ENCODE measurements around the gene HVCN1. TPM values are rescaled to one million over a fixed set of nuclear protein-coding genes. Genes with fewer than 3 reads are reported as not detected.

The HVCN1 gene
- total and polyA plus RNA-seq, 2 of the 13 experiments (the other 11 are each of a cell fraction or from before 2014, with no cell fraction given) = 0.49 to 1.3 TPM

- POLR2A ChIA-PET = no interaction called here
- DNase-seq (ENCODE audit: low spot score) (no peak), FAIRE-seq (no peak), ATAC-seq (peak; percentile 11; the same call in 2 of the 3 replicates)
- Histone ChIP-seq H3K4me3 (replicated peaks in 1 of 3; ENCODE audit: insufficient read depth in 1 of 3, low read depth in 2 of 3, low read length in 3 of 3) (no peak overlapping the region), H2AFZ (ENCODE audit: low read length) (no peak overlapping the region), H3K36me3 (replicated peaks in 1 of 2; ENCODE audit: control insufficient read depth in 1 of 2, insufficient read depth in 2 of 2, low read length in 2 of 2) (peaks cover 2 to 45% of the 10 kb centered on the region in 2 experiments), H3K79me2 (ENCODE audit: insufficient read depth, low read length) (no peaks in the 10 kb centered on the region), H3K4me1 (ENCODE audit: insufficient read depth, low read length) (0 out of 2 replicates have a peak, but pooled peaks cover 4% of the 10 kb centered on the region), H3K27me3 (ENCODE audit: control insufficient read depth in 1 of 2, insufficient read depth in 2 of 2, low read length in 2 of 2) (no peaks in the 10 kb centered on the region), H4K20me1 (ENCODE audit: insufficient read depth, low read length) (peaks cover 7% of the 10 kb centered on the region; the same call in 1 of the 2 replicates), H3K9me3 (ENCODE audit: low read length) (no peaks in the 10 kb centered on the region), H3K4me2 (ENCODE audit: low read depth, low read length) (no peak overlapping the region), H3K9ac (ENCODE audit: insufficient read depth, low read depth, low read length) (no peak overlapping the region), H3K27ac (ENCODE audit: extremely low read length, insufficient read depth, low read length) (no peak overlapping the region)
- no peak for TF ChIP-seq NCOR1 (IDR thresholded peaks at IDR 0.05; ENCODE audit: borderline replicate concordance, low read length)
- TF ChIP-seq NR2C2 (CRISPR knock-in tag; IDR thresholded peaks at IDR 0.05; ENCODE audit: borderline replicate concordance) = no peak
- no peak for TF ChIP-seq IRF1 (CRISPR knock-in tag; IDR thresholded peaks at IDR 0.05; ENCODE audit: low read depth)
- no peak for TF ChIP-seq ZBTB14 (CRISPR knock-in tag; IDR thresholded peaks at IDR 0.05)
- no peak for TF ChIP-seq HMGXB4 (CRISPR knock-in tag; IDR thresholded peaks at IDR 0.05; ENCODE audit: borderline replicate concordance in 1 of 2, low read depth in 1 of 2)
- TF ChIP-seq HOXA3 (CRISPR knock-in tag; IDR thresholded peaks at IDR 0.05) = no peak
- no peak for TF ChIP-seq SKIL (CRISPR knock-in tag; IDR thresholded peaks at IDR 0.05; ENCODE audit: borderline replicate concordance)
- no peak for TF ChIP-seq TFDP1 (CRISPR knock-in tag; IDR thresholded peaks at IDR 0.05; ENCODE audit: borderline replicate concordance)
- no peak for TF ChIP-seq SRSF9 (IDR thresholded peaks at IDR 0.05; ENCODE audit: borderline replicate concordance, insufficient read depth, low read depth, low read length, poor library complexity, severe bottlenecking)
- no peak for TF ChIP-seq NFYC (CRISPR knock-in tag; IDR thresholded peaks at IDR 0.05)
- TF ChIP-seq ZSCAN31 (CRISPR knock-in tag; IDR thresholded peaks at IDR 0.05; ENCODE audit: low read depth) = no peak
- no peak for TF ChIP-seq ZNF510 (CRISPR knock-in tag; IDR thresholded peaks at IDR 0.05; ENCODE audit: low read depth)
- no peak for TF ChIP-seq MTA1 (CRISPR knock-in tag; IDR thresholded peaks at IDR 0.05; ENCODE audit: borderline replicate concordance)
- TF ChIP-seq PRMT3 (CRISPR knock-in tag; IDR thresholded peaks at IDR 0.05; ENCODE audit: borderline replicate concordance, low read depth) = no peak
- no peak for TF ChIP-seq KLF13 (CRISPR knock-in tag; IDR thresholded peaks at IDR 0.05)
- CTCF ChIA-PET (ENCODE audit: low intra/inter-chr PET ratio, low total read pairs) = no interaction called here
- in situ Hi-C loops (cut with HindIII; ENCODE audit: extremely low pct_ligation_motif_present, low pct_unique_long_range_greater_than_20kb) (no loop called here), intact Hi-C loops (cut with micrococcal nuclease; ENCODE audit: unreplicated experiment) (no loop called here)
- no TSS peak for BruUV-seq (replicated peaks)
- 95% methylated on average over 3 of the region's 3 CpGs for WGBS (ENCODE audit: low lambda C conversion rate)
These were observed 28.1 kb upstream of the HVCN1 start for GRCh38 chr12:110717037-110717436.
